ENCODE results near the gene ST3GAL6.

The ST3GAL6 gene

GRCh38 chr3:98800401-98800800 lies 37.3 kb downstream of the ST3GAL6 start:
- H3K4me3 Mint-ChIP-seq = no peak overlapping the region
- DNase-seq (ENCODE audit: low spot score in 2 of 2) (no peak), ATAC-seq (replicated peaks; ENCODE audit: extremely low read depth, poor library complexity, severe bottlenecking) (no peak)
- H3K4me1 Mint-ChIP-seq = no peaks in the 10 kb centered on the region
- no peaks in the 10 kb centered on the region for H3K36me3 Mint-ChIP-seq (ENCODE audit: insufficient read depth)
- no peaks in the 10 kb centered on the region for H3K9me3 Mint-ChIP-seq
- no peak overlapping the region for H3K27ac Mint-ChIP-seq (ENCODE audit: low read depth)
- H3K27me3 Mint-ChIP-seq = peaks cover 13% of the 10 kb centered on the region

GRCh38 chr3:98801043-98801747 lies 38.1 kb downstream of the ST3GAL6 start:
- ATAC-seq (replicated peaks; ENCODE audit: extremely low read depth, poor library complexity, severe bottlenecking) = no peak

GRCh38 chr3:98805571-98805970 lies 42.4 kb downstream of the ST3GAL6 start:
- ATAC-seq (replicated peaks; ENCODE audit: extremely low read depth, poor library complexity, severe bottlenecking) (no peak), DNase-seq (ENCODE audit: low spot score in 2 of 2) (no peak)
- no peaks in the 10 kb centered on the region for H3K9me3 Mint-ChIP-seq
- H3K27ac Mint-ChIP-seq (ENCODE audit: low read depth) = no peak overlapping the region
- H3K4me3 Mint-ChIP-seq = no peak overlapping the region
- peaks cover 35% of the 10 kb centered on the region for H3K27me3 Mint-ChIP-seq
- H3K36me3 Mint-ChIP-seq (ENCODE audit: insufficient read depth) = no peaks in the 10 kb centered on the region
- no peaks in the 10 kb centered on the region for H3K4me1 Mint-ChIP-seq

More at GRCh38 chr3:98801043-98801747, 38.1 kb downstream of the ST3GAL6 start:
- no peak for DNase-seq (ENCODE audit: low spot score in 2 of 2)
- Mint-ChIP-seq H3K27me3 (peaks cover 20% of the 10 kb centered on the region), H3K9me3 (no peaks in the 10 kb centered on the region), H3K4me1 (no peaks in the 10 kb centered on the region), H3K27ac (ENCODE audit: low read depth) (no peak overlapping the region), H3K4me3 (no peak overlapping the region), H3K36me3 (ENCODE audit: insufficient read depth) (no peaks in the 10 kb centered on the region)

DNA sequence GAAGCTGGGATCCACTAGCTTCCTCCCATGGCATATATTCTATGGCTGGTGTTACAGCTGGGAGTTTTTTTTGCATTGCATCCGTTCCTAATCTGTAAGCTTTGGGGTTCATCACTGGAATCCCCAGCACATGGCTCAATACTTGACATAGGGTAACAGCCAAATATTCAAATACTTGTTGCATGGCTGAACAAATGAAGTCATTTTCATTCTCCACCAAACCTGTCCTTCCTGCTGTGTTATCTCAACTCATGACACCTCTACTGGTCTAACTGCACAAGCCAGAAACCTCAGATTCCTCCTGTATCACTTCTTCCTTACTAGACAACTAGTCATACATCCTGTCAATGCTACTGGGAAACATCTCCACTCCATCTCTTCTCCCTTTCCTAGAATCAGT lies 43.4 kb downstream of the ST3GAL6 start:
- no peak for ATAC-seq (replicated peaks; ENCODE audit: extremely low read depth, poor library complexity, severe bottlenecking)
- Mint-ChIP-seq H3K4me3 (no peak overlapping the region), H3K9me3 (no peaks in the 10 kb centered on the region), H3K27ac (ENCODE audit: low read depth) (no peak overlapping the region), H3K27me3 (peaks cover 35% of the 10 kb centered on the region), H3K36me3 (ENCODE audit: insufficient read depth) (no peaks in the 10 kb centered on the region), H3K4me1 (no peaks in the 10 kb centered on the region)
- no peak for DNase-seq (ENCODE audit: low spot score in 2 of 2)

GRCh38 chr3:98807011-98807410 lies 43.9 kb downstream of the ST3GAL6 start:
- Mint-ChIP-seq H3K4me3 (no peak overlapping the region), H3K36me3 (ENCODE audit: insufficient read depth) (no peaks in the 10 kb centered on the region), H3K4me1 (no peaks in the 10 kb centered on the region), H3K9me3 (no peaks in the 10 kb centered on the region), H3K27ac (ENCODE audit: low read depth) (no peak overlapping the region), H3K27me3 (peaks cover 35% of the 10 kb centered on the region)
- DNase-seq (ENCODE audit: low spot score in 2 of 2) (no peak), ATAC-seq (replicated peaks; ENCODE audit: extremely low read depth, poor library complexity, severe bottlenecking) (no peak)

DNA sequence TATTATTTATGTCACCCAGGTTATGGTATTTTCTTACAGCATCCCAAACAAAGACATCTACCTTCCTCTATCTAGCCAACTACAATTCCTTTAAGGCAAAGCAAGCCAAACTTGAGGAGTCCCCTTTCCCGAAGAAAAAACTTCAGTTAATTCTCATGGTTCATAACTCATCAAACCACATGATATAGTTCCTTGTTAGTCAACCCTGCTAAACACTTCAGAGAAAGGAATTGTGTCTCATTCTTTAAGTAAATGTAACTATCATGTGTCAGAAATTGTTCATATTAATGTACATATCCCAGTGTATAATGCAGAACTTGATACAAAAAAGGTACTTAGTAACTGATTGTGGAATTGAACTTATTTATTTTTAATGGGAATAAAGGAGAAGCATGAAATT lies 44.4 kb downstream of the ST3GAL6 start:
- Mint-ChIP-seq H3K4me1 (no peaks in the 10 kb centered on the region), H3K27ac (ENCODE audit: low read depth) (no peak overlapping the region), H3K27me3 (peaks cover 35% of the 10 kb centered on the region), H3K4me3 (no peak overlapping the region), H3K36me3 (ENCODE audit: insufficient read depth) (no peaks in the 10 kb centered on the region), H3K9me3 (no peaks in the 10 kb centered on the region)
- DNase-seq (ENCODE audit: low spot score in 2 of 2) (no peak), ATAC-seq (replicated peaks; ENCODE audit: extremely low read depth, poor library complexity, severe bottlenecking) (no peak)

DNA sequence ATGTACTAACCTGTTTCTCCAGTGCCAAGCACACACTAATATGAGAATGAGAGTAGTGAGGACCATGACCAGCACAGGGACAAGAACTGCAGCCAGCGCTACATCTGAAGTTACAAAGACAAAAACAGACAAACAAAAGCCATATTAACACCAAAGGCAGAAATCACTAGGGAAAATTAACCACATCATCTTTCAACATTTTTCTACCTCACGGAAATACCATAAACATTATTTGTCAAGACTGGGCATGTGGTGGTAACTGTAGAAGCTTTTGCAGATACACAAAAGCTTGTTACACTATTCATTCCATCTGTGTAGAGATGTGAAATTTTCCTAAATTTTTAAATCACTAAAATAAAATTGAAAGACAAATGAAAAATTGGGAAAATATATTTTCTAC lies 44.9 kb downstream of the ST3GAL6 start:
- DNase-seq (ENCODE audit: low spot score in 2 of 2) = no peak
- Mint-ChIP-seq H3K36me3 (ENCODE audit: insufficient read depth) (no peaks in the 10 kb centered on the region), H3K9me3 (no peaks in the 10 kb centered on the region), H3K4me1 (no peaks in the 10 kb centered on the region), H3K27ac (ENCODE audit: low read depth) (no peak overlapping the region), H3K4me3 (no peak overlapping the region), H3K27me3 (peaks cover 35% of the 10 kb centered on the region)
- ATAC-seq (replicated peaks; ENCODE audit: extremely low read depth, poor library complexity, severe bottlenecking) = no peak

GRCh38 chr3:98809557-98809956 lies 46.4 kb downstream of the ST3GAL6 start:
- Mint-ChIP-seq H3K27me3 (peaks cover 29% of the 10 kb centered on the region), H3K27ac (ENCODE audit: low read depth) (no peak overlapping the region), H3K4me1 (no peaks in the 10 kb centered on the region), H3K4me3 (no peak overlapping the region), H3K36me3 (ENCODE audit: insufficient read depth) (no peaks in the 10 kb centered on the region), H3K9me3 (no peaks in the 10 kb centered on the region)
- no peak for DNase-seq (ENCODE audit: low spot score in 2 of 2)
- no peak for ATAC-seq (replicated peaks; ENCODE audit: extremely low read depth, poor library complexity, severe bottlenecking)

- H3K9me3 Mint-ChIP-seq = no peaks in the 10 kb centered on the region
- no peak for ATAC-seq (replicated peaks; ENCODE audit: extremely low read depth, poor library complexity, severe bottlenecking)
- H3K27me3 Mint-ChIP-seq = peaks cover 16% of the 10 kb centered on the region
- no peak overlapping the region for H3K27ac Mint-ChIP-seq (ENCODE audit: low read depth)
- H3K4me1 Mint-ChIP-seq = no peaks in the 10 kb centered on the region
- peaks cover 2% of the 10 kb centered on the region for H3K36me3 Mint-ChIP-seq (ENCODE audit: insufficient read depth)
- no peak overlapping the region for H3K4me3 Mint-ChIP-seq
- DNase-seq (ENCODE audit: low spot score in 2 of 2) = no peak
Observed at GRCh38 chr3:98811048-98811447, 47.9 kb downstream of the ST3GAL6 start.

GRCh38 chr3:98812851-98813374 lies 49.8 kb downstream of the ST3GAL6 start:
- H3K9me3 Mint-ChIP-seq = no peaks in the 10 kb centered on the region
- DNase-seq (ENCODE audit: low spot score in 2 of 2) (no peak), ATAC-seq (replicated peaks; ENCODE audit: extremely low read depth, poor library complexity, severe bottlenecking) (no peak)
- no peaks in the 10 kb centered on the region for H3K4me1 Mint-ChIP-seq
- H3K27me3 Mint-ChIP-seq = peaks cover 10% of the 10 kb centered on the region
- H3K36me3 Mint-ChIP-seq (ENCODE audit: insufficient read depth) = peaks cover 2% of the 10 kb centered on the region
- no peak overlapping the region for H3K27ac Mint-ChIP-seq (ENCODE audit: low read depth)
- H3K4me3 Mint-ChIP-seq = no peak overlapping the region

- no peaks in the 10 kb centered on the region for H3K27me3 Mint-ChIP-seq
- ATAC-seq (replicated peaks; ENCODE audit: extremely low read depth, poor library complexity, severe bottlenecking) (no peak), DNase-seq (ENCODE audit: low spot score in 2 of 2) (no peak)
- no peaks in the 10 kb centered on the region for H3K9me3 Mint-ChIP-seq
- no peak overlapping the region for H3K4me3 Mint-ChIP-seq
- H3K27ac Mint-ChIP-seq (ENCODE audit: low read depth) = no peak overlapping the region
- H3K36me3 Mint-ChIP-seq (ENCODE audit: insufficient read depth) = peaks cover 2% of the 10 kb centered on the region
- H3K4me1 Mint-ChIP-seq = no peaks in the 10 kb centered on the region
Observed at GRCh38 chr3:98814817-98815420, 51.8 kb downstream of the ST3GAL6 start.

- Mint-ChIP-seq H3K27ac (ENCODE audit: low read depth) (no peak overlapping the region), H3K4me3 (no peak overlapping the region), H3K9me3 (no peaks in the 10 kb centered on the region), H3K36me3 (ENCODE audit: insufficient read depth) (peaks cover 2% of the 10 kb centered on the region), H3K27me3 (no peaks in the 10 kb centered on the region), H3K4me1 (no peaks in the 10 kb centered on the region)
- DNase-seq (ENCODE audit: low spot score in 2 of 2) = no peak
- peak; percentile 54 for ATAC-seq (replicated peaks; ENCODE audit: extremely low read depth, poor library complexity, severe bottlenecking)
Observed at GRCh38 chr3:98817547-98818041, 54.5 kb downstream of the ST3GAL6 start.

GRCh38 chr3:98821063-98821462 lies 57.9 kb downstream of the ST3GAL6 start:
- no peaks in the 10 kb centered on the region for H3K9me3 Mint-ChIP-seq
- no peak overlapping the region for H3K27ac Mint-ChIP-seq (ENCODE audit: low read depth)
- H3K4me3 Mint-ChIP-seq = no peak overlapping the region
- H3K4me1 Mint-ChIP-seq = no peaks in the 10 kb centered on the region
- peaks cover 10% of the 10 kb centered on the region for H3K27me3 Mint-ChIP-seq
- peaks cover 2% of the 10 kb centered on the region for H3K36me3 Mint-ChIP-seq (ENCODE audit: insufficient read depth)
- DNase-seq (ENCODE audit: low spot score in 2 of 2) = no peak
- ATAC-seq (replicated peaks; ENCODE audit: extremely low read depth, poor library complexity, severe bottlenecking) = no peak

Measured in central memory CD8-positive, alpha-beta T cell (primary cell).